Measurements from ENCODE around the gene YWHAB. TPM values are rescaled to one million over a fixed set of nuclear protein-coding genes. Genes with fewer than 3 reads are reported as not detected.

YWHAB gene
- total RNA-seq, 1 donor, result 180 TPM

- no peak for TF ChIP-seq CTCF (IDR thresholded peaks at IDR 0.05; ENCODE audit: insufficient read depth, low read length)
- H3K4me3 ChIP-seq (ENCODE audit: low read depth, low read length), result no peak overlapping the region
- no peak for DNase-seq (ENCODE audit: low read depth)
Observed at GRCh38 chr20:44938637-44939036, 53.1 kb downstream of the YWHAB start.

- no peak for DNase-seq (ENCODE audit: low read depth)
- H3K4me3 ChIP-seq (ENCODE audit: low read depth, low read length), result no peak overlapping the region
- no peak for TF ChIP-seq CTCF (IDR thresholded peaks at IDR 0.05; ENCODE audit: insufficient read depth, low read length)
Observed at GRCh38 chr20:44941120-44941691, 55.7 kb downstream of the YWHAB start.

GRCh38 chr20:44942264-44942973, 56.9 kb downstream of the YWHAB start:
- no peak overlapping the region for H3K4me3 ChIP-seq (ENCODE audit: low read depth, low read length)
- no peak for TF ChIP-seq CTCF (IDR thresholded peaks at IDR 0.05; ENCODE audit: insufficient read depth, low read length)
- no peak for DNase-seq (ENCODE audit: low read depth)

- no peak for TF ChIP-seq CTCF (IDR thresholded peaks at IDR 0.05; ENCODE audit: insufficient read depth, low read length)
- H3K4me3 ChIP-seq (ENCODE audit: low read depth, low read length), result no peak overlapping the region
- no peak for DNase-seq (ENCODE audit: low read depth)
Observed at GRCh38 chr20:44943828-44944227, 58.3 kb downstream of the YWHAB start.

GRCh38 chr20:44945261-44945660, 59.8 kb downstream of the YWHAB start:
- DNase-seq (ENCODE audit: low read depth), result no peak
- H3K4me3 ChIP-seq (ENCODE audit: low read depth, low read length), result no peak overlapping the region
- TF ChIP-seq CTCF (IDR thresholded peaks at IDR 0.05; ENCODE audit: insufficient read depth, low read length), result no peak

- no peak overlapping the region for H3K4me3 ChIP-seq (ENCODE audit: low read depth, low read length)
- no peak for TF ChIP-seq CTCF (IDR thresholded peaks at IDR 0.05; ENCODE audit: insufficient read depth, low read length)
- DNase-seq (ENCODE audit: low read depth), result no peak
Observed at GRCh38 chr20:44946271-44946852, 60.9 kb downstream of the YWHAB start.

Measured in fibroblast of the aortic adventitia (primary cell).